Left lobe of liver (tissue), 2 donors: ENCODE results near the gene DEFB131A. TPM values are rescaled to one million over a fixed set of nuclear protein-coding genes. Genes with fewer than 3 reads are reported as not detected.
"Not testable (repeated sequence)": the region's sequence is repeated elsewhere in the genome, so short reads cannot be mapped to it uniquely, and the experiment has no call there.

Source experiments
- ATAC-seq: fragments of 200-7000 bp; cut with Tn5 transposase; one replicate; pipeline ENCODE4 v1.9.1; 2020; ENCODE audit warnings: mild to moderate bottlenecking, moderate library complexity
- DNase-seq: peaks from one replicate; pipeline ENCODE4 v3.0.0-alpha.2; 2020; ENCODE audit warnings: low spot score
- total RNA-seq: library from RNA; stranded (reverse); gene quantifications from one replicate; pipeline ENCODE4 v1.2.1, GENCODE V29; 2021
- donor health status: DM: no; HTN: no; CAD: no; lungs with moderate emphysema.
- donor health status: DM: no; HTN: yes; CAD: no.

The DEFB131A gene
- total RNA-seq, result not detected

GRCh38 chr4:9444114-9444513 is at the start of gene DEFB131A:
Gene DEFB131A, plus strand, starts transcription at chr4:9444414. Its CDS starts 120 bp downstream, at chr4:9444534.
- not testable (repeated sequence) for ATAC-seq, DNase-seq

GRCh38 chr4:9405774-9406173 is 38.4 kb upstream of the DEFB131A start:
- ATAC-seq, DNase-seq: not testable (repeated sequence)

GRCh38 chr4:9406491-9406890 is 37.7 kb upstream of the DEFB131A start:
- ATAC-seq, DNase-seq: not testable (repeated sequence)

GRCh38 chr4:9409793-9410192 is 34.4 kb upstream of the DEFB131A start:
- no peak for DNase-seq

GRCh38 chr4:9421884-9422455 is 22.2 kb upstream of the DEFB131A start:
- not testable (repeated sequence) for ATAC-seq, DNase-seq

More at GRCh38 chr4:9409793-9410192, 34.4 kb upstream of the DEFB131A start:
- ATAC-seq, result no peak

- ATAC-seq, DNase-seq: not testable (repeated sequence)
Measured at GRCh38 chr4:9425916-9426315, 18.3 kb upstream of the DEFB131A start.

GRCh38 chr4:9430061-9430460 is 14.2 kb upstream of the DEFB131A start:
- not testable (repeated sequence) for ATAC-seq, DNase-seq

- ATAC-seq, DNase-seq: not testable (repeated sequence)
Measured at GRCh38 chr4:9433320-9433719, 10.9 kb upstream of the DEFB131A start.

GRCh38 chr4:9436728-9437127 is 7.5 kb upstream of the DEFB131A start:
- DNase-seq, ATAC-seq: not testable (repeated sequence)

- DNase-seq, result not testable (repeated sequence)
- ATAC-seq, result peak; percentile 71
Measured at GRCh38 chr4:9442355-9442754, 1.9 kb upstream of the DEFB131A start.

- not testable (repeated sequence) for ATAC-seq
Measured at GRCh38 chr4:9444681-9445080, 467 bp downstream of the DEFB131A start.

GRCh38 chr4:9452251-9452650 is 8.0 kb downstream of the DEFB131A start:
- ATAC-seq, result not testable (repeated sequence)

More at GRCh38 chr4:9444681-9445080, 467 bp downstream of the DEFB131A start:
- not testable (repeated sequence) for DNase-seq

GRCh38 chr4:9454284-9454683 is 10.1 kb downstream of the DEFB131A start:
- not testable (repeated sequence) for DNase-seq, ATAC-seq

More at GRCh38 chr4:9452251-9452650, 8.0 kb downstream of the DEFB131A start:
- not testable (repeated sequence) for DNase-seq

GRCh38 chr4:9455046-9455445 is 10.8 kb downstream of the DEFB131A start:
- ATAC-seq, DNase-seq: not testable (repeated sequence)

- ATAC-seq, DNase-seq: not testable (repeated sequence)
Measured at GRCh38 chr4:9479466-9479865, 35.3 kb downstream of the DEFB131A start.

- ATAC-seq, DNase-seq: not testable (repeated sequence)
Measured at GRCh38 chr4:9480066-9480465, 35.9 kb downstream of the DEFB131A start.

- not testable (repeated sequence) for DNase-seq, ATAC-seq
Measured at GRCh38 chr4:9482871-9483270, 38.7 kb downstream of the DEFB131A start.

GRCh38 chr4:9483682-9484081 is 39.5 kb downstream of the DEFB131A start:
- DNase-seq, ATAC-seq: not testable (repeated sequence)

- DNase-seq, ATAC-seq: not testable (repeated sequence)
Measured at GRCh38 chr4:9486880-9487279, 42.7 kb downstream of the DEFB131A start.

GRCh38 chr4:9488796-9489195 is 44.6 kb downstream of the DEFB131A start:
- DNase-seq, ATAC-seq: not testable (repeated sequence)

GRCh38 chr4:9490496-9490895 is 46.3 kb downstream of the DEFB131A start:
- not testable (repeated sequence) for ATAC-seq, DNase-seq

- not testable (repeated sequence) for ATAC-seq
- peak; percentile 10 for DNase-seq
Measured at GRCh38 chr4:9490986-9491385, 46.8 kb downstream of the DEFB131A start.
